Sigmoid colon (tissue), 7 donors: Measurements from ENCODE around the gene YTHDC1. TPM values are rescaled to one million over a fixed set of nuclear protein-coding genes. Genes with fewer than 3 reads are reported as not detected.

ENCODE experiments used
- DNase-seq: peaks from one replicate; pipeline ENCODE4 v3.0.0-alpha.2; 2019
- H3K27ac ChIP-seq, 4 donors: fragments of 200-600 bp; sonication (generic); one replicate each; pipeline ENCODE4 v1.5.1; 2016 to 2019; ENCODE audit warnings: mild to moderate bottlenecking in 1 of 4
- H3K27me3 ChIP-seq, 3 donors: fragments of 200-600 bp; sonication (generic); one replicate each; pipeline ENCODE4 v1.5.1; 2019; ENCODE audit warnings: mild to moderate bottlenecking in 1 of 3
- H3K36me3 ChIP-seq, 4 donors: fragments of 200-600 bp; sonication (generic); one replicate each; pipeline ENCODE4 v1.5.1; 2016 to 2019
- H3K4me1 ChIP-seq, 4 donors: fragments of 200-600 bp; sonication (generic); one replicate each; pipeline ENCODE4 v1.5.1; 2017 to 2019
- H3K4me3 ChIP-seq, 4 donors: fragments of 200-600 bp; sonication (generic); one replicate each; pipeline ENCODE4 v1.5.1; 2017 to 2019; ENCODE audit warnings: mild to moderate bottlenecking in 2 of 4, moderate library complexity in 1 of 4
- H3K9me3 ChIP-seq, 4 donors: fragments of 200-600 bp in 3 of 4; sonication (generic) in 3 of 4; one replicate each; pipeline versions ENCODE4 v1.5.1 to v1.6.1; 2013 to 2019
- EP300 ChIP-seq, 4 donors: sonication (generic); formaldehyde crosslinking; IDR thresholded peaks; one replicate each; pipeline ENCODE4 v1.6.1; 2017; ENCODE audit warnings: antibody characterized with exemption in 4 of 4
- POLR2A ChIP-seq, 2 donors: fragments of 450-650 bp; IDR thresholded peaks; one replicate each; pipeline ENCODE4 v1.6.1; 2016; ENCODE audit warnings: antibody characterized with exemption in 2 of 2, mild to moderate bottlenecking in 2 of 2, moderate library complexity in 2 of 2
- POLR2AphosphoS5 ChIP-seq, 4 donors: sonication (generic); formaldehyde crosslinking; IDR thresholded peaks; one replicate each; pipeline ENCODE4 v1.6.1; 2017; ENCODE audit warnings: antibody characterized with exemption in 4 of 4
- WGBS, 2 donors: extraction: QIAGEN DNeasy Blood & Tissue Kit; methylation state at CpG; one replicate each; pipeline ENCODE4 v1.1.7; 2013; 5-methylcytosine and 5-hydroxymethylcytosine counted together
- intact Hi-C: fragments of 100-400 bp; cut with DNase I; formaldehyde crosslinking; loops from one replicate; pipeline ENCODE4 v1.15.1; 2023
- polyA plus RNA-seq, 3 donors: library from polyadenylated mRNA; stranded (reverse); fragments of 200-250 nt; gene quantifications; one replicate each; pipeline ENCODE4 v1.2.3, GENCODE V29; 2013
- total RNA-seq, 4 donors: library from RNA; depleted of rRNA; stranded (reverse); fragments of >200 nt; gene quantifications; one replicate each; pipeline ENCODE4 v1.1.0, GENCODE V29; 2016
- TF ChIP-seq, protein P1 (sequence below), 4 experiments: fragments of 450-650 bp in 3 of 4; fragments of 200-600 bp in 1 of 4; IDR thresholded peaks; one replicate each; pipeline ENCODE4 v1.5.1; 2016 to 2019; ENCODE audit warnings: antibody characterized with exemption in 4 of 4, mild to moderate bottlenecking in 3 of 4, moderate library complexity in 2 of 4
- donor health status: healthy with polysubstance abuse.
- donor health status: Bipolar disorder and iron deficiency.
- donor health status: healthy.

Gene YTHDC1
- total and polyA plus RNA-seq, 7 donors: 30.0 to 66.4 (median 49.4) TPM

- Histone ChIP-seq H3K36me3 (no peaks in the 10 kb centered on the region), H3K4me3 (no peak overlapping the region), H3K9me3 (no peaks in the 10 kb centered on the region), H3K27me3 (peaks cover 0 to 19% (median 0%) of the 10 kb centered on the region in 3 donors), H3K4me1 (peaks cover 0 to 6% (median 3%) of the 10 kb centered on the region in 4 donors), H3K27ac (no peak overlapping the region)
- TF ChIP-seq POLR2A (IDR thresholded peaks at IDR 0.05): no peak
- TF ChIP-seq EP300 (IDR thresholded peaks at IDR 0.05): no peak
- TF ChIP-seq POLR2AphosphoS5 (IDR thresholded peaks at IDR 0.05): no peak
- TF ChIP-seq, protein P1, sequence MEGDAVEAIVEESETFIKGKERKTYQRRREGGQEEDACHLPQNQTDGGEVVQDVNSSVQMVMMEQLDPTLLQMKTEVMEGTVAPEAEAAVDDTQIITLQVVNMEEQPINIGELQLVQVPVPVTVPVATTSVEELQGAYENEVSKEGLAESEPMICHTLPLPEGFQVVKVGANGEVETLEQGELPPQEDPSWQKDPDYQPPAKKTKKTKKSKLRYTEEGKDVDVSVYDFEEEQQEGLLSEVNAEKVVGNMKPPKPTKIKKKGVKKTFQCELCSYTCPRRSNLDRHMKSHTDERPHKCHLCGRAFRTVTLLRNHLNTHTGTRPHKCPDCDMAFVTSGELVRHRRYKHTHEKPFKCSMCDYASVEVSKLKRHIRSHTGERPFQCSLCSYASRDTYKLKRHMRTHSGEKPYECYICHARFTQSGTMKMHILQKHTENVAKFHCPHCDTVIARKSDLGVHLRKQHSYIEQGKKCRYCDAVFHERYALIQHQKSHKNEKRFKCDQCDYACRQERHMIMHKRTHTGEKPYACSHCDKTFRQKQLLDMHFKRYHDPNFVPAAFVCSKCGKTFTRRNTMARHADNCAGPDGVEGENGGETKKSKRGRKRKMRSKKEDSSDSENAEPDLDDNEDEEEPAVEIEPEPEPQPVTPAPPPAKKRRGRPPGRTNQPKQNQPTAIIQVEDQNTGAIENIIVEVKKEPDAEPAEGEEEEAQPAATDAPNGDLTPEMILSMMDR (IDR thresholded peaks at IDR 0.05): no peak
- intact Hi-C loops: no loop called here
- no peak for DNase-seq
- 78 to 86% methylated on average over 5 of the region's 5 CpGs for whole genome bisulfite sequencing, 2 donors
These were observed 28.3 kb upstream of the YTHDC1 start for GRCh38 chr4:68378226-68378625.

- peaks cover 0 to 19% (median 0%) of the 10 kb centered on the region in 3 donors for H3K27me3 ChIP-seq
- peaks cover 0 to 6% (median 3%) of the 10 kb centered on the region in 4 donors for H3K4me1 ChIP-seq
- H3K36me3 ChIP-seq: no peaks in the 10 kb centered on the region
- H3K27ac ChIP-seq: no peak overlapping the region
- TF ChIP-seq, protein P1 (IDR thresholded peaks at IDR 0.05): peak; percentile 50 to 71 (median 66)
- no peak for TF ChIP-seq EP300 (IDR thresholded peaks at IDR 0.05)
- H3K4me3 ChIP-seq: no peak overlapping the region
- no peak for DNase-seq
- H3K9me3 ChIP-seq: no peaks in the 10 kb centered on the region
- intact Hi-C loops: loop anchor here (2.0 kb wide), 1 partner anchor 103 kb away; no protein-coding TSS in a partner anchor
- WGBS, 2 donors: 10 to 16% methylated on average over 19 of the region's 19 CpGs
These were observed 26.0 kb upstream of the YTHDC1 start for GRCh38 chr4:68375667-68376559.

- Histone ChIP-seq H3K36me3 (no peaks in the 10 kb centered on the region), H3K4me3 (peak overlapping the region in 3 of 4 donors; percentile 31 to 42 (median 41)), H3K27ac (peak overlapping the region; percentile 29 to 67 (median 56)), H3K4me1 (peaks cover 0 to 6% (median 3%) of the 10 kb centered on the region in 4 donors), H3K9me3 (no peaks in the 10 kb centered on the region), H3K27me3 (peaks cover 0 to 18% (median 0%) of the 10 kb centered on the region in 3 donors)
- intact Hi-C loops: loop anchor here (2.0 kb wide), 1 partner anchor 23 kb away; the partner anchor contains the start of gene YTHDC1
- 29 to 68% methylated on average over 16 of the region's 16 CpGs for WGBS, 2 donors
- DNase-seq: peak; percentile 90
- TF ChIP-seq POLR2AphosphoS5 (IDR thresholded peaks at IDR 0.05): peak in 2 of 4 donors; percentile 13 to 33
- TF ChIP-seq, protein P1 (IDR thresholded peaks at IDR 0.05): no peak
These were observed 23.6 kb upstream of the YTHDC1 start for GRCh38 chr4:68373513-68373912.

GRCh38 chr4:68372588-68372987 lies 22.7 kb upstream of the YTHDC1 start:
- peak overlapping the region in 1 of 4 donors; percentile 41 for H3K4me3 ChIP-seq
- intact Hi-C loops: loop anchor here (2.0 kb wide), 1 partner anchor 22 kb away; the partner anchor contains the start of gene YTHDC1
- H3K27ac ChIP-seq: peak overlapping the region in 1 of 4 donors; percentile 67

More at GRCh38 chr4:68372588-68372987, 22.7 kb upstream of the YTHDC1 start:
- WGBS, 2 donors: 78 to 88% methylated on average over 1 of the region's 1 CpG
- no peak for DNase-seq
- Histone ChIP-seq H3K27me3 (peaks cover 0 to 12% (median 0%) of the 10 kb centered on the region in 3 donors), H3K36me3 (no peaks in the 10 kb centered on the region), H3K9me3 (no peaks in the 10 kb centered on the region), H3K4me1 (peaks cover 0 to 6% (median 3%) of the 10 kb centered on the region in 4 donors)
- TF ChIP-seq EP300 (IDR thresholded peaks at IDR 0.05): no peak
- TF ChIP-seq POLR2A (IDR thresholded peaks at IDR 0.05): no peak
- no peak for TF ChIP-seq POLR2AphosphoS5 (IDR thresholded peaks at IDR 0.05)
- TF ChIP-seq, protein P1 (IDR thresholded peaks at IDR 0.05): no peak
